ENCODE results near the gene ITGB6.

Gene ITGB6

DNA sequence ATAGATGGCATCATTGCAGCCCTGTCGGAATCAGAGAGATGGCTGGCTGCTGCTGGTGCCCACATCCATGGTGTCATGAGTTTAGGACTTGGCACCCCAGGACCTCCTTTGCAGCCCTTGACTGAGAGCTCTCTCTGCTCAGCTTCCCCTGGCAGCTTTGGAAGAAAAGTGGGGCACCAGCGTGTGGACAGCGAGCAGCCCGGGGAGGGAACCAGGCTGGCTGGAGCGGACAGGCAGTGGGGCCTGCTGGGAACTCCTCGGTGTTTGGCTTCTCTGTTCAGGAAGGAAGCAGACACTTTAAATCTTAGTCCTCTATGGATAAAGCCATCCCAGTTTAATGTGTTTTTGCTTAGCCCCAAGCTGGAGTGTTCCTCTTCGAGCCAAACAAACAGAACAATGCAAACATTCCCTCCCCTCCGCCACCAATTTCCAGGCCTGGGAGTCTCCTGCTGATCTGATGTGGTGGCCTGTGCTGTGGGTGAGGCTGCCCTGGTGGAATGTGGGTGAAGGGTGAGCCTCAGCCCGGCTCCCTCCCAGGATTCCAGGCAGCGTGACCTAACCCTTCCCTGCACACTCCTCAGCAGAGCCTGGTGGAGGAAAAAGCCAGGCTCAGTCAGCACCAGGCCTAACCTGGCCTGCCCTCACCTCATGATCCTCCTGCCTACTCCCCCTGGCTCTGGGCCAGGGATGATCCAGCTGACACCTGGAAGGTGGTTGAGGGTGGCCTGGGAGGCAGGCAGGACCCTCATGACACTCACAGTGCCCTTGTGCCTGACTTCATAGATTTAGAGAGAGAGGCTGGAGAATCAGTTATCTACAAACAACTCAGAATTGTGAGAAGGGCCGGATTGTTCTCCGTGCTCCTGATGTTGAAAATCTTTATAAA is 21.6 kb upstream of the ITGB6 start:
- no peak for DNase-seq (ENCODE audit: low read depth)

- no peak for DNase-seq (ENCODE audit: low read depth)
These were observed 20.5 kb upstream of the ITGB6 start for GRCh38 chr2:160220545-160221009.

DNA sequence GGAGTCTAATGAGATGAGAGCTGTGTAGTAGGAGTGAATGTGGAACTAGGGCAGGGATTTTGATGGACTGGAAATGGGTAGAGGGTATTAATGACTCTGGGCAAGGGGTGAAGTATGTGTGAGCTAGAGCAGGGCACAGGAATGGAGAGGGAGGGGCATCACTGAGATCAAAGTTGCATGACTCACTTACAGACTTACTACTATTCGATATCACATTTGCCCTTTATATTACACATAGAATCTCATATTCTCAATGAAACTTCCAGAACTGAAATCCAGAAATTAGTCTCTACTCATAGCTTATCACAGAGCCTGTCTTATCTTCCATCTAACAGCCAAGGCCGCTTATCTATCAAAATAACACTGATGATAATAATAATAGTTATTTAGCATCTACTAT is 20.0 kb upstream of the ITGB6 start:
- DNase-seq (ENCODE audit: low read depth), result no peak

GRCh38 chr2:160214461-160215445 is 14.7 kb upstream of the ITGB6 start:
- no peak for DNase-seq (ENCODE audit: low read depth)

DNA sequence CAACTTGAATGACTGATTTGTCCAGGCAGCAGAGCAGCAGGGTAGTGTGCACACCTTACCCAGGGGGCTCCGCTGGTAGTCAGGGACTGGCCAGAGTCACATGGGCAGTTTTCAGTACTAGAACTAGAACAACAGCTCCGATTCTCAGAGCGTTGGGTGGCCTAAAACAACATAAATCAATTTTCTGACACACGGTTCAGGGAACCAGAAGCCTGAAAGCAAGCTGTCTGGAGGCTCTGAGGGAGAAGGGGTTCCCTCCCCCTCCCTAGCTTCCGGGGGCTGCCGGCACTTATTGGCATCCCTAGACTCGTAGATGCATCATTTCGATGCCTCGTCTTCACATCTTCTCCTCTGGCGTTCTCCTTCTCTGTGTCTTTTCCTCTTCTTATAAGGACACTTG is 13.4 kb upstream of the ITGB6 start:
- DNase-seq (ENCODE audit: low read depth), result no peak

- peak; percentile 28 for DNase-seq (ENCODE audit: low read depth)
These were observed 10.6 kb upstream of the ITGB6 start for GRCh38 chr2:160210599-160211138.

GRCh38 chr2:160209516-160209856 is 9.4 kb upstream of the ITGB6 start:
- no peak for DNase-seq (ENCODE audit: low read depth)

- no peak for DNase-seq (ENCODE audit: low read depth)
These were observed 8.8 kb upstream of the ITGB6 start for GRCh38 chr2:160208655-160209515.

DNA sequence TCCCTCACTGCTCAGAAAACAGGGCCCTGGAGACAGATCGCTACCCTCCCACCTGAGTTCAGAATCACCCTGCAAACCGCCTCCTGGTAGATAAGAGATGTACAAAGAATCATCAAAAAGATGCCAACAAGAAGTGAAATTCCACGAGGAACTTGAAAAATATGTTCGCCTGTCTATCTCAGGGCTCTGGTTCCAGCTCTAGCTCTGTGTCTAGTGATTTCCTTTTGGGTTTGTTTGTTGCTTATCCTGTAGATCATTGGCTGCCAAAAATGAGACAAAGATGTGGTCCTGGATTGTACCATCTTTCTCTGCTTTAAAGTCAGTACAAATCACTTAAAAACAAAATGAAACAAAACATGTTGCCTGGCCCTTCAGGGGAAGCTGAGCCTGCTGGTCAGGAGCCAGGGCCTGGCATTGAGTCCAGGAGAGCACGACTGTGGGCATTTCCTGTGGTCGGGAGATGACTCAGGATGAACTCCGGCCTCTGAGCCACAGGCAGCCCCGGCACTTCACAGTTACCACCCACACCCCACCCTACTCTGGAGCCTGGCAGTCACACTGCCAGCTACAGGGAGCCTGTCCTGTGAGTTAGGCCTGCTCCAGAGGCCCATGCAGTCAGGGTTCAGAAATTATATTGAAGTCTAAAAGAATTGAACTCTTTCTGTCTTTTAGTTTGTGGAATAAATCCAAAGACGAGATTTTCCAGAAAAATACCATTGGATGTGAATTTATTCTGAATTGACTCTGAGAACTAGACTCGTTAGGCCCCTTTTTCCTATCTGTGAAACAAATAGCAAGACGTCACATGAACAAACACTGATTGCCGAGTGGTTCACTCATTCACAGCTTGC is 8.0 kb upstream of the ITGB6 start:
- DNase-seq (ENCODE audit: low read depth), result no peak

DNA sequence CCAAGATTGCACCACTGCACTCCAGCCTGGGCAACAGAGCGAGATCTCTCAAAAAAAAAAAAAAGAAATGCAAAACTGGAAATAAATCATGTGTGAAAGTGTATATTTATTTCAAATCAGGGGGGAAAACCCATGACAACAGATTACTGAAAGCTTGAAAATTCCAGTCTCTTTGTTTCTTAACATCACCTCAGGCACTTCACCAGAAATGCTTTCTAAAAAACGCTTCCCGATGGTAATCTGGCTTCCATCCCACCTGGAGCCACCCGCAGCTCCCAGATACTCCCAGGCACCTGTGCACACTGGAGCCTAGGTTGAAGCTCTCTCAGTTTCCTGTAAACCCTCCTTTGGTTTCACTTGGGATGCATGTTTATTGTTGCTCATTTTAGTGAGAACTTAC is 7.2 kb upstream of the ITGB6 start:
- DNase-seq (ENCODE audit: low read depth), result no peak

DNA sequence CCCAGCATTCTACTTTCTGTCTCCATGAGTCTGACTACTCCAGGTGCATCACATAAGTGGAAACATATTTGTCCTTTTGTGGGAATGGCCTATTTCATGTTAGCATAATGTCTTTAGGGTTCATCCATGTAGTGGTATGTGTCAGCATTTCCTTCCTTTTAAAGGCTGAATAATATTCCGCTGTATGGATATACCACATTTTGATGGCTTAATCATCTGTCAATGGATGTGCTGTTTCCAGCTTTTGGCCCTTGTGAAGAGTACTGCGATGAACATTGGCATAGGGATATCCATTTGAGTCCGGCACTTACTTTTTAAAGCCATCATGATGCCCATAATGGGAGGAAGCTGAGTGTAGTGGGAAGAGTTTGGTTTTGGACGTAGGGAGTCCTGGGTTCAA is 6.4 kb upstream of the ITGB6 start:
- DNase-seq (ENCODE audit: low read depth), result no peak

DNA sequence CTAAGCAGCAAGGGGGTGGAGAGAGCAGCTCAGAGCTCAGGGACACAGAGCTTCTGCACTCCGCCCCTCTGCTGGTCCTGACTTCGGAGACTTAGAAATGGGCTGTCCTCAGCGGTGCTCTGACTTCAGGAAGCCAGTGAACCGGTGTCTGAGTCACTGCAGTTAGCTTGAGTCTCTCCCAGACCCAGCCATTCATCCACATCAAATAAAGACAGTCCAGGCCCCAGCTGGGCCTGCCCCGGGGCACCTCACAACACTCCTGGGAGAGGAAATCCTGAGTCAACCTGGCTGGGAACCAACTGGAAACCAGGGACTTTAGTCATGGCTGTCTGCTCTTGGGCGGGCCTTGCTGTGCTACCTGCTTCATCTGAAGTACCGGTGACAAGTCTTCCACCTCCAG is 5.4 kb upstream of the ITGB6 start:
- DNase-seq (ENCODE audit: low read depth), result no peak

GRCh38 chr2:160203422-160203821 is 3.4 kb upstream of the ITGB6 start:
- no peak for DNase-seq (ENCODE audit: low read depth)

DNA sequence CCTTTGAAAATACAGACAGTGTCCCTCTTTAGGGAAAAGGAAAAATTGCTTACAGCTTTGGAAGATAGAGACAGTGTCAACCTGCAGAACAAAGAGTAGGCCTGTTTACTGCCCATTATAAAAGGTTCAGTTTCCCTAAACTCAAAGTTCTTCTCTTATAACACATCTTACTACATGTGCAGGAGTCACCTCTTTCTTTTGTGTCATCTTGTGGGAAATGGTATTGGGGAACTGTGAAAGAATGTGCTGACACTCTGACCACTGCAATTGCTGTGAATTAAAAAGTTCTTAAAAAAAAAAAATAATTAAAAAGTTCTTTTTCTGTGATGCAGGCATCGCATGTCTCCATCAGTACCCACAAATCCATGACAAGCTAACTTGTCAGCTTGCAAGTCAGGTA is 2.9 kb upstream of the ITGB6 start:
- DNase-seq (ENCODE audit: low read depth), result no peak

DNA sequence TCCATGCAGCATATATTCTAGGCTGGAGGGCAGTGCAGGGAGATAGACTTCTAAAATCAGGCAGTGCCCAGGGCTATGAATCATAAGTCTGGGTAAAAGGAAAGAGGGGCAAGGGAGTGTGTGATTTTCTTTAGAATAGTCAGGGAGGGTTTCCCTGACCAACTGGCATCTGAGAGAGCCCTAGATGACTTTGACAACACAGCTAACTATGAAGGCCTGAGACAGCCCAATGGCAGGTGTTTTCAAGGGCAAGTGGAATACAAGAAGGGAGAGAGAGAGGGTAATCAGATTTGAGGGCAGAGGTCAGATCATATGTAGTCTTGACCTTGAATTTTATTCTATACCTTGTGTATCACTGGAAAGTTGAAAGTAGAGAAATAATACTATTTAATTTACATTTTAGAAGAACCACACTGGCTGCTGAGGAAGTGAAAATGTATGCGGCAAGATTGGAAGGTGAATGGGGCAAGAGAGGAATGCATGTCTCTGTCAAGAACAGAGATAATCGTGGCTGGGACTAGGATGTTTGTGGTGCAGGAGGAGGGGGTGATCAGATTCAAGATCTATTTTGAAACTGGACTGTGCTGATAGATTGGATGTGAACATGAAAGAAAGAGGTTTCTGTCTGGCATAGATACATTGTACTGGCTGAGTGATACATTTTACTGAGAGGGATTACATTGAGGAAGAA is 1.9 kb upstream of the ITGB6 start:
- DNase-seq (ENCODE audit: low read depth), result no peak

DNA sequence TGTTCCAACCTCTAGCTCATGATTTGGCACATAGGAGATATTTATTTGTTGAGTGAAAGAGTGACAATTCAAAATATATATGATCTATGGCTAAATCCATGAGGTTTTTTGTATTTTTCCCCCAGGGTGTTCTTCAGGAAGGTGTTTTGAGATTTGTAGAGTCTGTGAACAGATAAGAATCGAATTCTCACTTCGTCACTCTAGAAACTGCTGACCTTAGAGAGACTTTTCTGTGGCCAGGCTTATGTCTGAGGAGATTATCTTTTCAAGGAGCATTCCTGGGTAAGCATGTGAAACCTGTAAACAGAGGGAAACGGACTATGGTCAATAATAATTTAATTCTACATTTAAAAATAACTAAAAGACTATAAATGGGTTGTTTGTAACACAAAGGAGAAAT is 849 bp upstream of the ITGB6 start:
- no peak for DNase-seq (ENCODE audit: low read depth)

DNA sequence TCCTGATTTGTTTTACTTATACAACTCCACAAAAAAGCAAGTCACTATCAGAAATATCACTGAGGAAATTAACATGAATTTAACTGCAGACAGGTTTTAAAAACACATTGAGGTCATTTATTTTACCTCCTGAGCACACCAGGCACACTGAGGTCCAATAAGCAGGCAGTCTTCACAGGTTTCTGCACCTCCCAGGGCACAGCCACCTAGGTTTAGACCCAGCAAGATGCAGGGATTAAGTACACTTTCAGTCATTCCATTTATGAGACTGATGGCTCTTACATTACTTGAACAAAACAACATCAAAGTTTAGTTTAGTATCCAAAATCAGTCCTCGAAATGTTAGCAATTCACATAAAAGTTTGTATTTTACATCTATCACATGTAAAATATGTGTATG is 1.0 kb downstream of the ITGB6 start:
- DNase-seq (ENCODE audit: low read depth), result no peak

DNA sequence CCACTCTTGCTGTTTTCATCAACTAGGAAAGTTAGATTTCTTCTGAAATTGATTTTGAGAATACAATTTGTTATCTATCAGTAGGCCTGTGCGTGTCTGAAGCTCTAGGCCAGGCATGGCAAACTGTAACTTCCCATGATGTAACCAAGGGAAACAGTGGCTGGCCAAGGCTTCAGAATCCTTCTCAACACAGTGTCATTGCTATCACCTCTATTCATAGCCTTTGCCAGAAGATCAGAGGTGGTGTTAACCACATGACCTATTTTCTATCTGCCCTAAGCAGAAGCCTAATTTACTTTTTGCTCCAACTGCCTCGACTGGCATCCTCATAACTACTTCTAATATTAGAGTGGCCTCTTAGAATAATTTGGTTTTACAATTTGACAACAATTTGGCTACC is 2.5 kb downstream of the ITGB6 start:
- no peak for DNase-seq (ENCODE audit: low read depth)

DNA sequence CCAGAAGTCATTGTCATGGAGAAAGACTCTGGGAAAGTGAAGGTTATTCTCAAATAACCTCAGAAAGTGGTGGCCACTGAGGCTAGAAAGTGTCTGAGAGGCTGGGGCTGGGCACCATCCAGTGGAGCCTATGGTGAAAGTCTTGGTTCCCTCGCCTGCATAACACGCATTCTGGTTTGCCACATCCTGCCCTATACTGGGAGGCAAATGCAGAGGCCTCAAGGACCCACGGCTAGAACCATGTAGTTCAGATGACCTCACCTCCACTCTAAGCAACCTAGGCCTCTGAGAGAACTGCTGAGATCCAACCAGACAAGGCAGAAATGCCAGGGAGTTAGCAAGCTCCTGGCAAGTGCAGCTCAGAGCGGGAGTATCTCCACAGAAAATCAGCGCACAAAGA is 5.1 kb downstream of the ITGB6 start:
- DNase-seq (ENCODE audit: low read depth), result no peak

DNA sequence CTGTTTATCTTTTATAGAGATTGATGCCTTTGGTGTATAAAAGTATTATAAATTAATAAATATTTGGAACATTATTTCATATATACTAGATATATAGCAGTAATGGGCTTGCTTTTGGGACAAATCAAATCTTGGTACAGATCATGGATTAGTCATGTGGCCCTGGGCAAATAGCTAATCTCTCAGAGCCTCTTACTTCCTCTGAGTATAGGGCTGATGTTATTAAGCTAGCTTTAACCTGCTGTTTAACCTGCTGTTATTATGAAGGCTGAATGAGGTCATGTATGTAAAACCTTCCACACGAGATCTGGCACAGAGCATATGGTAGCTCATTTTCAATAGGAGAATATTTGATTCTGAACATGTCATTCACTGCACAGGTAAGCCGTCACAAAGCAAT is 5.7 kb downstream of the ITGB6 start:
- DNase-seq (ENCODE audit: low read depth), result no peak
